A549 (cell line): ENCODE data around the gene MROH9. TPM values are rescaled to one million over a fixed set of nuclear protein-coding genes. Genes with fewer than 3 reads are reported as not detected.

ENCODE experiments used
- ATAC-seq, 2 experiments: fragments of 200-7000 bp in 1 of 2; fragments of >200 bp in 1 of 2; cut with Nextera tagmentation in 1 of 2; cut with Tn5 transposase in 1 of 2; 3 replicates each; pipeline versions ENCODE4 v1.8.0 to v1.9.1; 2018 to 2020; ENCODE audit warnings: mild to moderate bottlenecking in 1 of 2, moderate library complexity in 1 of 2
- CTCF ChIA-PET: fragments of 300-600 bp; sonication (Branson Sonifier 250); formaldehyde crosslinking; extraction: SDS; loops from one replicate; lab custom pipeline; 2021; ENCODE audit warnings: antibody characterized with exemption, inconsistent platforms; lab: Yijun Ruan, JAX
- POLR2A ChIA-PET: fragments of 350-600 bp; formaldehyde crosslinking; extraction: SDS; loops from one replicate; lab custom pipeline; 2021; ENCODE audit warnings: antibody characterized with exemption, inconsistent platforms; lab: Yijun Ruan, JAX
- DNase-seq, 2 experiments: peaks; one replicate each; pipeline versions ENCODE4 v3.0.0 to v3.0.0-alpha.2; 2011 to 2016; ENCODE audit warnings: low read depth in 1 of 2, low spot score in 1 of 2
- FAIRE-seq: peaks from 2 replicates; lab custom pipeline; 2011; peaks lifted over from hg19 to GRCh38; lab: Jason Lieb, UNC
- H3K27ac ChIP-seq, 2 experiments: fragments of >200 bp; sonication (Bioruptor Twin); formaldehyde crosslinking; 3 replicates each; pipeline ENCODE4 v1.5.1; 2016 to 2017
- H3K4me1 ChIP-seq: fragments of >200 bp; sonication (Bioruptor Twin); formaldehyde crosslinking; 3 replicates; pipeline ENCODE4 v1.6.1; 2016
- H3K4me2 ChIP-seq: fragments of >200 bp; sonication (Bioruptor Twin); formaldehyde crosslinking; 3 replicates; pipeline ENCODE4 v1.6.1; 2016
- H3K4me3 ChIP-seq: fragments of >200 bp; sonication (Bioruptor Twin); formaldehyde crosslinking; 3 replicates; pipeline ENCODE4 v1.5.1; 2016
- H3K9me3 ChIP-seq: fragments of >200 bp; sonication (Bioruptor Twin); formaldehyde crosslinking; 3 replicates; pipeline ENCODE4 v1.6.1; 2016
- ATOH8 ChIP-seq: fragments of 250-450 bp; sonication (Bioruptor Pico); IDR thresholded peaks from 2 replicates; pipeline ENCODE4 v1.5.0; 2020; ENCODE audit warnings: low read depth, mild to moderate bottlenecking, moderate library complexity
- CEBPB ChIP-seq, 2 experiments: fragments of >200 bp in 1 of 2; sonication (Bioruptor Twin) in 1 of 2; formaldehyde crosslinking in 1 of 2; IDR thresholded peaks; 2 replicates each; pipeline ENCODE4 v1.6.1; 2012 to 2016
- ELK1 ChIP-seq: fragments of 150-350 bp; IDR thresholded peaks from 2 replicates; pipeline ENCODE4 v1.6.1; 2014; ENCODE audit warnings: low read depth, mild to moderate bottlenecking, low read length
- ESRRA ChIP-seq: fragments of 150-350 bp; IDR thresholded peaks from 2 replicates; pipeline ENCODE4 v1.6.1; 2014; ENCODE audit warnings: mild to moderate bottlenecking, low read length, borderline replicate concordance
- HDAC2 ChIP-seq: fragments of 200-600 bp; sonication (generic); IDR thresholded peaks from 2 replicates; pipeline ENCODE4 v1.6.1; 2016
- HMGXB4 ChIP-seq: fragments of 250-450 bp; sonication (Bioruptor Pico); IDR thresholded peaks from 2 replicates; pipeline ENCODE4 v1.5.0; 2021; ENCODE audit warnings: mild to moderate bottlenecking, moderate library complexity, borderline replicate concordance
- HOXA7 ChIP-seq: fragments of 250-450 bp; sonication (Bioruptor Pico); IDR thresholded peaks from 2 replicates; pipeline ENCODE4 v1.5.0; 2020; ENCODE audit warnings: mild to moderate bottlenecking, moderate library complexity
- HOXB13 ChIP-seq: fragments of 250-450 bp; sonication (Bioruptor Pico); IDR thresholded peaks from 2 replicates; pipeline ENCODE4 v1.5.0; 2020; ENCODE audit warnings: low read depth, mild to moderate bottlenecking, moderate library complexity
- HOXB5 ChIP-seq: fragments of 250-450 bp; sonication (Bioruptor Pico); IDR thresholded peaks from 2 replicates; pipeline ENCODE4 v1.5.0; 2020; ENCODE audit warnings: mild to moderate bottlenecking, moderate library complexity
- JUNB ChIP-seq: fragments of >200 bp; sonication (Bioruptor Twin); formaldehyde crosslinking; IDR thresholded peaks from 2 replicates; pipeline ENCODE4 v1.6.1; 2016
- KDM5A ChIP-seq: fragments of 200-600 bp; sonication (generic); IDR thresholded peaks from 2 replicates; pipeline ENCODE4 v1.6.1; 2016; ENCODE audit warnings: antibody characterized with exemption, mild to moderate bottlenecking
- PBX3 ChIP-seq: IDR thresholded peaks from 2 replicates; pipeline ENCODE4 v1.6.1; 2012
- POLR2A ChIP-seq: IDR thresholded peaks from 2 replicates; pipeline ENCODE4 v1.6.1; 2012; ENCODE audit warnings: mild to moderate bottlenecking, low read length
- RAD21 ChIP-seq, 2 experiments: fragments of >200 bp in 1 of 2; sonication (Bioruptor Twin) in 1 of 2; formaldehyde crosslinking in 1 of 2; IDR thresholded peaks in 1 of 2; conservative IDR thresholded peaks in 1 of 2; 2 replicates in 1 of 2; 3 replicates in 1 of 2; pipeline ENCODE4 v1.6.1; 2012 to 2018; ENCODE audit warnings: inconsistent platforms in 1 of 2
- RARB ChIP-seq: fragments of 250-450 bp; sonication (Bioruptor Pico); IDR thresholded peaks from 2 replicates; pipeline ENCODE4 v1.8.0; 2021; ENCODE audit warnings: mild to moderate bottlenecking, moderate library complexity
- RCOR1 ChIP-seq: fragments of 150-350 bp; IDR thresholded peaks from 2 replicates; pipeline ENCODE4 v1.6.1; 2014; ENCODE audit warnings: antibody characterized with exemption, low read length, low read depth
- SMC3 ChIP-seq: fragments of >200 bp; sonication (Bioruptor Twin); formaldehyde crosslinking; IDR thresholded peaks from 3 replicates; pipeline ENCODE4 v1.6.1; 2018; ENCODE audit warnings: inconsistent platforms
- SREBF2 ChIP-seq: fragments of 450-650 bp; IDR thresholded peaks from 2 replicates; pipeline ENCODE4 v1.6.1; 2014; ENCODE audit warnings: mild to moderate bottlenecking, moderate library complexity
- USF2 ChIP-seq: fragments of 450-650 bp; IDR thresholded peaks from 2 replicates; pipeline ENCODE4 v1.6.1; 2014; ENCODE audit warnings: antibody characterized with exemption
- ZC3H11A ChIP-seq: fragments of 450-650 bp; IDR thresholded peaks from 2 replicates; pipeline ENCODE4 v1.6.1; 2014; ENCODE audit warnings: antibody characterized with exemption, mild to moderate bottlenecking
- ZFP36 ChIP-seq: fragments of 450-650 bp; IDR thresholded peaks from 2 replicates; pipeline ENCODE4 v1.6.1; 2014; ENCODE audit warnings: borderline replicate concordance; ENCODE audit not compliant: partially characterized antibody
- ZSCAN20 ChIP-seq: fragments of 250-450 bp; sonication (Bioruptor Pico); IDR thresholded peaks from 2 replicates; pipeline ENCODE4 v1.8.0; 2022; ENCODE audit warnings: mild to moderate bottlenecking, moderate library complexity
- WGBS: methylation state at CpG from one replicate; pipeline ENCODE4 v1.1.6; 2017; ENCODE audit errors: missing lambda C conversion rate; 5-methylcytosine and 5-hydroxymethylcytosine counted together
- polyA plus RNA-seq, 4 experiments: library from polyadenylated mRNA; depleted of rRNA in 3 of 4; stranded (reverse); fragments of >200 nt; fragmentation: RNase III in 1 of 4; extraction: RNeasy Plus Mini Kit Qiagen cat#74134 plus additional on column Dnase treatment in 1 of 4; gene quantifications; 2 replicates in 3 of 4; 3 replicates in 1 of 4; pipeline ENCODE4 v1.2.3, GENCODE V29; 2011 to 2017

Gene MROH9
- polyA plus RNA-seq, 2 of the 4 experiments (the other 2 are of a cell fraction) = not detected

GRCh38 chr1:171107969-171108368 is 172.6 kb downstream of the MROH9 start:
- no peak overlapping the region for H3K4me3 ChIP-seq
- WGBS = 8% methylated on average over 8 of the region's 8 CpGs
- no peak for ATAC-seq
- ChIA-PET POLR2A (no interaction called here), CTCF (no interaction called here)
- no peak overlapping the region for H3K4me2 ChIP-seq
- H3K9me3 ChIP-seq = no peaks in the 10 kb centered on the region
- FAIRE-seq = no peak
- H3K4me1 ChIP-seq = no peaks in the 10 kb centered on the region
- no peak for DNase-seq
- TF ChIP-seq PBX3 (no peak), ELK1 (no peak), KDM5A (no peak), RCOR1 (no peak), SMC3 (no peak), HOXB13 (CRISPR knock-in tag) (no peak), ZC3H11A (no peak), HOXB5 (no peak), HDAC2 (no peak), RAD21 (conservative IDR thresholded peaks at IDR 0.05 in 1 of 2, IDR thresholded peaks at IDR 0.05 in 1 of 2) (no peak), ZFP36 (no peak)
- no peak overlapping the region for H3K27ac ChIP-seq

- ChIA-PET CTCF (no interaction called here), POLR2A (no interaction called here)
- no peak for DNase-seq
- H3K4me1 ChIP-seq = no peaks in the 10 kb centered on the region
- no peak overlapping the region for H3K4me2 ChIP-seq
- no peak for FAIRE-seq
- no peaks in the 10 kb centered on the region for H3K9me3 ChIP-seq
- H3K4me3 ChIP-seq = no peak overlapping the region
- WGBS = 51% methylated on average over 7 of the region's 7 CpGs
- no peak for TF ChIP-seq CEBPB (IDR thresholded peaks at IDR 0.05)
- TF ChIP-seq ZSCAN20 (CRISPR knock-in tag) = no peak
- no peak for TF ChIP-seq JUNB
- TF ChIP-seq ESRRA = no peak
- no peak for TF ChIP-seq USF2
- no peak for TF ChIP-seq ATOH8 (CRISPR knock-in tag)
- no peak for TF ChIP-seq POLR2A
- no peak for TF ChIP-seq RARB (CRISPR knock-in tag)
- no peak for TF ChIP-seq ELK1
- TF ChIP-seq HDAC2 = no peak
- no peak for TF ChIP-seq SREBF2
- no peak for TF ChIP-seq HOXA7 (CRISPR knock-in tag)
- TF ChIP-seq HMGXB4 (CRISPR knock-in tag) = no peak
- no peak overlapping the region for H3K27ac ChIP-seq
- no peak for ATAC-seq
Observed at GRCh38 chr1:171109966-171110365, 174.6 kb downstream of the MROH9 start.
